ENCODE measurements around the gene DCDC2.
"Not testable (repeated sequence)": the region's sequence is repeated elsewhere in the genome, so short reads cannot be mapped to it uniquely, and the experiment has no call there.

The DCDC2 gene

GRCh38 chr6:24357336-24358218 is at the start of gene DCDC2:
TSS of gene DCDC2 (minus strand) at chr6:24358059. CDS start at chr6:24357750, 309 bp downstream.
- DNase-seq (ENCODE audit: low read depth): peak; percentile 17

GRCh38 chr6:24405262-24405661 is 47.4 kb upstream of the DCDC2 start:
- DNase-seq (ENCODE audit: low read depth): no peak

GRCh38 chr6:24403501-24403824 is 45.6 kb upstream of the DCDC2 start:
- no peak for DNase-seq (ENCODE audit: low read depth)

GRCh38 chr6:24402697-24403500 is 45.0 kb upstream of the DCDC2 start, which contains the start of gene MRS2:
TSS of gene MRS2 (plus strand) at chr6:24402936. CDS start at chr6:24403047, 111 bp downstream.
- peak; percentile 76 for DNase-seq (ENCODE audit: low read depth)

- no peak for DNase-seq (ENCODE audit: low read depth)
Observed at GRCh38 chr6:24401458-24401857, 43.6 kb upstream of the DCDC2 start.

- not testable (repeated sequence) for DNase-seq (ENCODE audit: low read depth)
Observed at GRCh38 chr6:24400045-24401039, 42.5 kb upstream of the DCDC2 start.

- no peak for DNase-seq (ENCODE audit: low read depth)
Observed at GRCh38 chr6:24397631-24398030, 39.8 kb upstream of the DCDC2 start.

- no peak for DNase-seq (ENCODE audit: low read depth)
Observed at GRCh38 chr6:24396824-24397223, 39.0 kb upstream of the DCDC2 start.

GRCh38 chr6:24394780-24395437 is 37.0 kb upstream of the DCDC2 start:
- peak; percentile 93 for DNase-seq (ENCODE audit: low read depth)

GRCh38 chr6:24394061-24394779 is 36.4 kb upstream of the DCDC2 start:
- no peak for DNase-seq (ENCODE audit: low read depth)

- DNase-seq (ENCODE audit: low read depth): no peak
Observed at GRCh38 chr6:24391756-24392405, 34.0 kb upstream of the DCDC2 start.

- no peak for DNase-seq (ENCODE audit: low read depth)
Observed at GRCh38 chr6:24391208-24391607, 33.3 kb upstream of the DCDC2 start.

- no peak for DNase-seq (ENCODE audit: low read depth)
Observed at GRCh38 chr6:24387818-24388217, 30.0 kb upstream of the DCDC2 start.

- DNase-seq (ENCODE audit: low read depth): no peak
Observed at GRCh38 chr6:24385536-24386269, 27.8 kb upstream of the DCDC2 start.

GRCh38 chr6:24384369-24385130 is 26.7 kb upstream of the DCDC2 start:
- DNase-seq (ENCODE audit: low read depth): not testable (repeated sequence)

- DNase-seq (ENCODE audit: low read depth): not testable (repeated sequence)
Observed at GRCh38 chr6:24382891-24383494, 25.1 kb upstream of the DCDC2 start.

- no peak for DNase-seq (ENCODE audit: low read depth)
Observed at GRCh38 chr6:24382220-24382540, 24.3 kb upstream of the DCDC2 start.
